ENCODE data around the gene RAPGEF1.

GRCh38 chr9:131621551-131622358 lies 118.1 kb downstream of the RAPGEF1 start:
- TF ChIP-seq CTCF (IDR thresholded peaks at IDR 0.05) (no peak), POLR2A (IDR thresholded peaks at IDR 0.05) (no peak)

Data from uterus (tissue), 2 donors.